Ishikawa (cell line): Measurements from ENCODE around the gene KTI12.

Experiments
- CEBPB ChIP-seq: IDR thresholded peaks from 2 replicates; pipeline ENCODE4 v1.6.1; 2012
- CREB1 ChIP-seq: IDR thresholded peaks from 2 replicates; pipeline ENCODE4 v1.6.1; 2012; ENCODE audit warnings: low read depth
- EGR1 ChIP-seq: IDR thresholded peaks from 2 replicates; pipeline ENCODE4 v1.6.1; 2012
- EP300 ChIP-seq: IDR thresholded peaks from 2 replicates; pipeline ENCODE4 v1.6.1; 2012; ENCODE audit warnings: borderline replicate concordance
- FOXM1 ChIP-seq: IDR thresholded peaks from 2 replicates; pipeline ENCODE4 v1.6.1; 2012; ENCODE audit warnings: low read depth, borderline replicate concordance
- MAX ChIP-seq: IDR thresholded peaks from 2 replicates; pipeline ENCODE4 v1.6.1; 2012
- NFIC ChIP-seq: IDR thresholded peaks from 2 replicates; pipeline ENCODE4 v1.6.1; 2012
- RAD21 ChIP-seq: IDR thresholded peaks from 2 replicates; pipeline ENCODE4 v1.6.1; 2012; ENCODE audit warnings: low read depth
- REST ChIP-seq: IDR thresholded peaks from 2 replicates; pipeline ENCODE4 v1.6.1; 2012; ENCODE audit warnings: low read depth, mild to moderate bottlenecking
- TAF1 ChIP-seq: IDR thresholded peaks from 2 replicates; pipeline ENCODE4 v1.6.1; 2012; ENCODE audit warnings: low read depth, mild to moderate bottlenecking
- TCF12 ChIP-seq: IDR thresholded peaks from 2 replicates; pipeline ENCODE4 v1.6.1; 2012; ENCODE audit warnings: low read depth
- TEAD4 ChIP-seq: IDR thresholded peaks from 2 replicates; pipeline ENCODE4 v1.6.1; 2012
- USF1 ChIP-seq: IDR thresholded peaks from 2 replicates; pipeline ENCODE4 v1.6.1; 2012
- YY1 ChIP-seq: IDR thresholded peaks from 2 replicates; pipeline ENCODE4 v1.6.1; 2012; ENCODE audit warnings: low read depth
- ZBTB7A ChIP-seq: IDR thresholded peaks from 2 replicates; pipeline ENCODE4 v1.6.1; 2012; ENCODE audit warnings: low read depth

Gene KTI12

GRCh38 chr1:52041551-52042185 lies 8.1 kb upstream of the KTI12 start:
- TF ChIP-seq NFIC (no peak), TEAD4 (no peak), EP300 (no peak), USF1 (no peak), MAX (no peak), CREB1 (no peak), REST (no peak), EGR1 (no peak), ZBTB7A (no peak), YY1 (no peak), TAF1 (no peak), RAD21 (no peak), CEBPB (no peak), FOXM1 (no peak), TCF12 (no peak)

GRCh38 chr1:52037909-52038308 lies 4.3 kb upstream of the KTI12 start:
- TF ChIP-seq TAF1 (no peak), ZBTB7A (no peak), FOXM1 (no peak), CEBPB (no peak), EP300 (no peak), REST (no peak), MAX (no peak), NFIC (no peak), YY1 (no peak), TCF12 (no peak), RAD21 (no peak), USF1 (no peak), EGR1 (no peak), CREB1 (no peak), TEAD4 (no peak)

GRCh38 chr1:52037402-52037814 lies 3.8 kb upstream of the KTI12 start:
- no peak for TF ChIP-seq CREB1
- no peak for TF ChIP-seq NFIC
- TF ChIP-seq TAF1 = no peak
- no peak for TF ChIP-seq RAD21
- no peak for TF ChIP-seq FOXM1
- TF ChIP-seq MAX = no peak
- no peak for TF ChIP-seq EP300
- no peak for TF ChIP-seq EGR1
- TF ChIP-seq YY1 = no peak
- TF ChIP-seq ZBTB7A = no peak
- TF ChIP-seq TCF12 = no peak
- no peak for TF ChIP-seq USF1
- no peak for TF ChIP-seq CEBPB
- TF ChIP-seq REST = no peak
- no peak for TF ChIP-seq TEAD4

GRCh38 chr1:52034050-52034384 lies 407 bp upstream of the KTI12 start:
- TF ChIP-seq MAX (no peak), RAD21 (no peak), YY1 (no peak), EGR1 (no peak), TCF12 (no peak), TAF1 (no peak), FOXM1 (no peak), EP300 (no peak), CEBPB (no peak), TEAD4 (no peak), REST (no peak)
